ENCODE data around the gene SLCO4C1.

Gene SLCO4C1

DNA sequence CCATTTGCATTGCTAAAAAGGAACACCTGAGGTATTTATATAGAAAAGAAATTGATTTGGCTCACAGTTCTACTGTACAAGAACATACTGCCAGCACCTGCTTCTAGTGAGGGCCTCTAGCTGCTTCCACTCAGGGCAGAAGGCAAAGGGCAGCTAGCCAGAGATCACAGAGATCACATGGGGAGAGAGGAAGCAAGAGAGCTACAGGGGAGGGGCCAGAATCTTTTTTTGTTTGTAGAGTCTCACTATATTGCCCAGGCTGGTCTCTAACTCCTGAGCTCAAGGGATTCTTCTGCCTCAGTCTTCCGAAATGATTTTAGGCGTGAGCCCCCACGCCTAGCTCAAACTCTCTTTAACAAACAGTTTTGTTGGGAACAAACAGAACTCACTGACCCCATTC is 6.1 kb downstream of the SLCO4C1 start:
- Histone ChIP-seq H3K27ac (ENCODE audit: extremely low read depth, low read depth, low read length) (no peak overlapping the region), H3K4me3 (ENCODE audit: low read depth, low read length) (no peak overlapping the region), H3K9me3 (ENCODE audit: control insufficient read depth, insufficient read depth, low read depth, low read length) (no peaks in the 10 kb centered on the region), H3K36me3 (ENCODE audit: control insufficient read depth in 2 of 2, insufficient read depth in 1 of 2, low read length in 2 of 2) (no peaks in the 10 kb centered on the region), H3K4me1 (ENCODE audit: control insufficient read depth, insufficient read depth, low read length) (peaks cover under 1% of the 10 kb centered on the region; the same call in 1 of the 2 replicates)
- no peak for TF ChIP-seq KLF7 (tag by site-specific recombination; IDR thresholded peaks at IDR 0.05; ENCODE audit: borderline replicate concordance)
- TF ChIP-seq KLF1 (tag by site-specific recombination; IDR thresholded peaks at IDR 0.05) = no peak
- TF ChIP-seq HOXA7 (CRISPR knock-in tag; IDR thresholded peaks at IDR 0.05; ENCODE audit: borderline replicate concordance) = no peak
- TF ChIP-seq BCL11B (tag by site-specific recombination; IDR thresholded peaks at IDR 0.05; ENCODE audit: low read depth) = no peak
- no peak for TF ChIP-seq ZNF560 (tag by site-specific recombination; IDR thresholded peaks at IDR 0.05; ENCODE audit: borderline replicate concordance)
- no peak for TF ChIP-seq ZFP37 (tag by site-specific recombination; IDR thresholded peaks at IDR 0.05)
- POLR2A ChIA-PET = no interaction called here
- CTCF ChIA-PET = no interaction called here

DNA sequence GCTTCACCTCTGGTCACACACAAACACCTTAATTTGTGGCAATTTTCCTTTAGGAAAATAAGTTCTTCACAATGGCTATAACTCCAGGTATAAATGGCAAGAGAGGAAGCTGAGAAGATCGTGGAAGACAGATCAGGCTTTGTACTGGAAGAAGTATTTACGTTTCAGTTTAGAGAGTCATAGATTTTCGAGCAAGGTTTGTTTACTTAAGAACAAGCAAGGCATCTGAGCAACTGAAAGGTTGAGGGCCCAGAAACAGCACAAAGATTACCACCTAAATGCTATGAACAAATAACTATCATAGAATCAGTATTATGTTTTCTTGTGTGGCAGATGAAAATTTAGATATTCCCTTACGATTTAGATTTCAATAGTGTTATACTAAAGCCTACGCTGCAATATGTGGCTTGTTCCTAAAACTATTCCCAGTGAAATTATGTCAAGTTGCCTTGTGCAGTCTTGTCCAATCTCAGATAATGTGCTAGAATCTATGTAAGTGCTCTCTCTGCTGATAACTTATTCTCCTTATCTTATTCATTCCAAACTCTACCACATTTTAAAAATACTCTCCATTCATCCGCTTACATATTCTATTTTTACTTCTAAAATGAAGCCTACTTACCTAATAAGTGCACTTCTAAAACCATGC is 6.7 kb downstream of the SLCO4C1 start:
- CTCF ChIA-PET = interaction anchor here (0.6 kb wide), 1 partner anchor 8 kb away, joined by 3 read pairs; no protein-coding TSS in a partner anchor
- Histone ChIP-seq H3K4me1 (ENCODE audit: control insufficient read depth, insufficient read depth, low read length) (no peaks in the 10 kb centered on the region), H3K4me3 (ENCODE audit: low read depth, low read length) (no peak overlapping the region), H3K9me3 (ENCODE audit: control insufficient read depth, insufficient read depth, low read depth, low read length) (no peaks in the 10 kb centered on the region), H3K36me3 (ENCODE audit: control insufficient read depth in 2 of 2, insufficient read depth in 1 of 2, low read length in 2 of 2) (no peaks in the 10 kb centered on the region), H3K27ac (ENCODE audit: extremely low read depth, low read depth, low read length) (no peak overlapping the region)
- TF ChIP-seq, protein P1, sequence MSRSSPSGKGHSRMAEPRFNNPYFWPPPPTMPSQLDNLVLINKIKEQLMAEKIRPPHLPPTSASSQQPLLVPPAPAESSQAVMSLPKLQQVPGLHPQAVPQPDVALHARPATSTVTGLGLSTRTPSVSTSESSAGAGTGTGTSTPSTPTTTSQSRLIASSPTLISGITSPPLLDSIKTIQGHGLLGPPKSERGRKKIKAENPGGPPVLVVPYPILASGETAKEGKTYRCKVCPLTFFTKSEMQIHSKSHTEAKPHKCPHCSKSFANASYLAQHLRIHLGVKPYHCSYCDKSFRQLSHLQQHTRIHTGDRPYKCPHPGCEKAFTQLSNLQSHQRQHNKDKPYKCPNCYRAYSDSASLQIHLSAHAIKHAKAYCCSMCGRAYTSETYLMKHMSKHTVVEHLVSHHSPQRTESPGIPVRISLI (tag by site-specific recombination; IDR thresholded peaks at IDR 0.05) = no peak
- TF ChIP-seq ZNF16 (tag by site-specific recombination; IDR thresholded peaks at IDR 0.05; ENCODE audit: low read depth) (no peak), ZNF391 (tag by site-specific recombination; IDR thresholded peaks at IDR 0.05; ENCODE audit: borderline replicate concordance, low read depth) (no peak), ZBTB21 (tag by site-specific recombination; IDR thresholded peaks at IDR 0.05) (no peak), ZNF521 (tag by site-specific recombination; IDR thresholded peaks at IDR 0.05) (no peak), ZNF394 (tag by site-specific recombination; IDR thresholded peaks at IDR 0.05; ENCODE audit: borderline replicate concordance) (no peak), KLF9 (tag by site-specific recombination; IDR thresholded peaks at IDR 0.05; ENCODE audit: low read depth) (no peak), ZNF76 (tag by site-specific recombination; IDR thresholded peaks at IDR 0.05; ENCODE audit: borderline replicate concordance, low read depth) (no peak), KLF7 (tag by site-specific recombination; IDR thresholded peaks at IDR 0.05; ENCODE audit: borderline replicate concordance) (no peak), ZFP41 (tag by site-specific recombination; IDR thresholded peaks at IDR 0.05; ENCODE audit: borderline replicate concordance) (no peak), ZNF529 (tag by site-specific recombination; IDR thresholded peaks at IDR 0.05; ENCODE audit: insufficient replicate concordance) (no peak), ZNF660 (tag by site-specific recombination; IDR thresholded peaks at IDR 0.05) (no peak)
- TF ChIP-seq, protein P2, sequence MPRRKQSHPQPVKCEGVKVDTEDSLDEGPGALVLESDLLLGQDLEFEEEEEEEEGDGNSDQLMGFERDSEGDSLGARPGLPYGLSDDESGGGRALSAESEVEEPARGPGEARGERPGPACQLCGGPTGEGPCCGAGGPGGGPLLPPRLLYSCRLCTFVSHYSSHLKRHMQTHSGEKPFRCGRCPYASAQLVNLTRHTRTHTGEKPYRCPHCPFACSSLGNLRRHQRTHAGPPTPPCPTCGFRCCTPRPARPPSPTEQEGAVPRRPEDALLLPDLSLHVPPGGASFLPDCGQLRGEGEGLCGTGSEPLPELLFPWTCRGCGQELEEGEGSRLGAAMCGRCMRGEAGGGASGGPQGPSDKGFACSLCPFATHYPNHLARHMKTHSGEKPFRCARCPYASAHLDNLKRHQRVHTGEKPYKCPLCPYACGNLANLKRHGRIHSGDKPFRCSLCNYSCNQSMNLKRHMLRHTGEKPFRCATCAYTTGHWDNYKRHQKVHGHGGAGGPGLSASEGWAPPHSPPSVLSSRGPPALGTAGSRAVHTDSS (tag by site-specific recombination; IDR thresholded peaks at IDR 0.05) = no peak
- TF ChIP-seq, protein P3, sequence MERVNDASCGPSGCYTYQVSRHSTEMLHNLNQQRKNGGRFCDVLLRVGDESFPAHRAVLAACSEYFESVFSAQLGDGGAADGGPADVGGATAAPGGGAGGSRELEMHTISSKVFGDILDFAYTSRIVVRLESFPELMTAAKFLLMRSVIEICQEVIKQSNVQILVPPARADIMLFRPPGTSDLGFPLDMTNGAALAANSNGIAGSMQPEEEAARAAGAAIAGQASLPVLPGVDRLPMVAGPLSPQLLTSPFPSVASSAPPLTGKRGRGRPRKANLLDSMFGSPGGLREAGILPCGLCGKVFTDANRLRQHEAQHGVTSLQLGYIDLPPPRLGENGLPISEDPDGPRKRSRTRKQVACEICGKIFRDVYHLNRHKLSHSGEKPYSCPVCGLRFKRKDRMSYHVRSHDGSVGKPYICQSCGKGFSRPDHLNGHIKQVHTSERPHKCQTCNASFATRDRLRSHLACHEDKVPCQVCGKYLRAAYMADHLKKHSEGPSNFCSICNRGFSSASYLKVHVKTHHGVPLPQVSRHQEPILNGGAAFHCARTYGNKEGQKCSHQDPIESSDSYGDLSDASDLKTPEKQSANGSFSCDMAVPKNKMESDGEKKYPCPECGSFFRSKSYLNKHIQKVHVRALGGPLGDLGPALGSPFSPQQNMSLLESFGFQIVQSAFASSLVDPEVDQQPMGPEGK (tag by site-specific recombination; IDR thresholded peaks at IDR 0.05) = no peak
- POLR2A ChIA-PET = no interaction called here

Measured in HEK293 (cell line).